Colonic mucosa (tissue), 4 donors: Measurements from ENCODE around the gene IGSF10. TPM values are rescaled to one million over a fixed set of nuclear protein-coding genes. Genes with fewer than 3 reads are reported as not detected.

Experiments used
- DNase-seq: peaks from one replicate; pipeline ENCODE4 v3.0.0-alpha.2; 2020
- H3K27ac ChIP-seq: fragments of 200-600 bp; one replicate; pipeline ENCODE4 v1.8.0; 2021
- H3K27me3 ChIP-seq: fragments of 200-600 bp; one replicate; pipeline ENCODE4 v1.8.0; 2021
- H3K36me3 ChIP-seq: fragments of 200-600 bp; one replicate; pipeline ENCODE4 v1.8.0; 2021
- H3K4me1 ChIP-seq: fragments of 200-600 bp; one replicate; pipeline ENCODE4 v1.8.0; 2021; ENCODE audit warnings: mild to moderate bottlenecking
- H3K4me3 ChIP-seq: fragments of 200-600 bp; one replicate; pipeline ENCODE4 v1.8.0; 2021
- H3K9ac ChIP-seq, 2 donors: one replicate each; pipeline ENCODE4 v1.7.0; 2013; ENCODE audit warnings: control low read depth in 2 of 2, low read depth in 2 of 2, low read length in 2 of 2
- H3K9me3 ChIP-seq: fragments of 200-600 bp; one replicate; pipeline ENCODE4 v1.8.0; 2021
- intact Hi-C: fragments of 100-400 bp; cut with DNase I; formaldehyde crosslinking; loops from one replicate; pipeline ENCODE4 v1.14.1; 2022
- total RNA-seq, 2 donors: library from RNA; stranded (reverse); fragmentation: NEBNext Ultra II Directional in 1 of 2; extraction: Animal tissue kit (Norgen Biotek cat#: 25700) in 1 of 2; gene quantifications; one replicate each; pipeline ENCODE4 v1.2.1, GENCODE V29; 2021
- TF ChIP-seq, protein P1 (sequence below): fragments of 200-600 bp; IDR thresholded peaks from one replicate; pipeline ENCODE4 v1.8.0; 2022; ENCODE audit warnings: antibody characterized with exemption, mild to moderate bottlenecking
- donor health status: healthy.
- donor health status: DM: no; HTN: no; CAD: no.
- donor health status: DM: no; HTN: no; CAD: no.

IGSF10 gene
- total RNA-seq, 2 donors from 2014 or later = 0.96 to 1.5 TPM

DNA sequence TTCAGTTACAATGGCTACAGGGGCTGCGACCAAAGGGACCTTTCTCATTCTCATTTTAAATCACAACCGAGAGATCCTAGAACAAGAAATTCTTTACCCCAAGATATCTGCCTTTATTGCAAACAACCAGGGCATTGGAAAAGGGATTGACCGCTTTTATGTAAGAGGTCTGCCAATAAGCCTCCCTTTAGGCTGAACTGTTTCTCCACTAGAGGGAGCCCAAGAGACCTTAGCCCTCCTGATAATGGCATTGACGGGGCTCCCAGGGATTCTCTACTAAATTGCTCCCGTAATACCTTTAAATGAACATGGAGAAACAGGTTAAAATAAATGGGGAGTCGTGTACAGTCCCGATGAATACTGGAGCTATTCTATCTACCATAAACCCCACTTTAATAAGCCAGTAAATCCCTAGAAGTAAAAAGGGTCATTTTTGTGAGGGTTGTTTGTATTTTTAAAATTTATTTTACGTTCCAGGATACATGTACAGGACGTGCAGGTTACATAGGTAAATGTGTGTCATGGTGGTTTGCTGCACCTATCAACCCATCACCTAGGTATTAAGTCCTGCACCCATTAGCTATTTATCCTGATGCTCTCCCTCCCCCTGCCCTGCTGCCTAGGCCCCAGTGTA lies 7.5 kb upstream of the IGSF10 start:
- no peak overlapping the region for H3K27ac ChIP-seq
- H3K9me3 ChIP-seq = no peaks in the 10 kb centered on the region
- TF ChIP-seq, protein P1, sequence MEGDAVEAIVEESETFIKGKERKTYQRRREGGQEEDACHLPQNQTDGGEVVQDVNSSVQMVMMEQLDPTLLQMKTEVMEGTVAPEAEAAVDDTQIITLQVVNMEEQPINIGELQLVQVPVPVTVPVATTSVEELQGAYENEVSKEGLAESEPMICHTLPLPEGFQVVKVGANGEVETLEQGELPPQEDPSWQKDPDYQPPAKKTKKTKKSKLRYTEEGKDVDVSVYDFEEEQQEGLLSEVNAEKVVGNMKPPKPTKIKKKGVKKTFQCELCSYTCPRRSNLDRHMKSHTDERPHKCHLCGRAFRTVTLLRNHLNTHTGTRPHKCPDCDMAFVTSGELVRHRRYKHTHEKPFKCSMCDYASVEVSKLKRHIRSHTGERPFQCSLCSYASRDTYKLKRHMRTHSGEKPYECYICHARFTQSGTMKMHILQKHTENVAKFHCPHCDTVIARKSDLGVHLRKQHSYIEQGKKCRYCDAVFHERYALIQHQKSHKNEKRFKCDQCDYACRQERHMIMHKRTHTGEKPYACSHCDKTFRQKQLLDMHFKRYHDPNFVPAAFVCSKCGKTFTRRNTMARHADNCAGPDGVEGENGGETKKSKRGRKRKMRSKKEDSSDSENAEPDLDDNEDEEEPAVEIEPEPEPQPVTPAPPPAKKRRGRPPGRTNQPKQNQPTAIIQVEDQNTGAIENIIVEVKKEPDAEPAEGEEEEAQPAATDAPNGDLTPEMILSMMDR = peak; percentile 91
- no peaks in the 10 kb centered on the region for H3K27me3 ChIP-seq
- no peaks in the 10 kb centered on the region for H3K4me1 ChIP-seq
- intact Hi-C loops = no loop called here
- peak; percentile 61 for DNase-seq
- no peak overlapping the region for H3K4me3 ChIP-seq
- no peaks in the 10 kb centered on the region for H3K36me3 ChIP-seq
- no peak overlapping the region for H3K9ac ChIP-seq

DNA sequence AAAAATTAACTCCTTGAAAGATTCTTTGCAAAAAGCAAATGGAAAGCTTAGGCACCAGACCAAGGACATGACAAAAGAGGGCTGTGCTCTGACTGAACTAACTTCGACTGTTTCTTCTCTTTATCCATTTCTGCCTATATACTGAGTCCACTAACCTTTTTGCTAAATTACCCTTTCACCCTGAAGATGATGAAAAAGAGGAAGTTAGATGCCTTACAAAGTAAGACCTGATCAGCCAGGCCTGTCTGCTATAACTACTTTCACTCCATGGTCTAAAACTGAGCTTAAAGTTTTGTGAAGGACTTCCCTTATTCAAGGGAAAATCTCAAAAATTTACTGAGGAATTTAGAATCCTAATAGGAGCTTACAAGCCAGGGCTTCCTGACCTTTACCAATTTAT lies 6.2 kb upstream of the IGSF10 start:
- no peaks in the 10 kb centered on the region for H3K36me3 ChIP-seq
- H3K4me3 ChIP-seq = no peak overlapping the region
- intact Hi-C loops = no loop called here
- H3K27ac ChIP-seq = no peak overlapping the region
- H3K9ac ChIP-seq = no peak overlapping the region
- DNase-seq = no peak
- H3K9me3 ChIP-seq = no peaks in the 10 kb centered on the region
- TF ChIP-seq, protein P1 = no peak
- H3K27me3 ChIP-seq = no peaks in the 10 kb centered on the region
- H3K4me1 ChIP-seq = no peaks in the 10 kb centered on the region

DNA sequence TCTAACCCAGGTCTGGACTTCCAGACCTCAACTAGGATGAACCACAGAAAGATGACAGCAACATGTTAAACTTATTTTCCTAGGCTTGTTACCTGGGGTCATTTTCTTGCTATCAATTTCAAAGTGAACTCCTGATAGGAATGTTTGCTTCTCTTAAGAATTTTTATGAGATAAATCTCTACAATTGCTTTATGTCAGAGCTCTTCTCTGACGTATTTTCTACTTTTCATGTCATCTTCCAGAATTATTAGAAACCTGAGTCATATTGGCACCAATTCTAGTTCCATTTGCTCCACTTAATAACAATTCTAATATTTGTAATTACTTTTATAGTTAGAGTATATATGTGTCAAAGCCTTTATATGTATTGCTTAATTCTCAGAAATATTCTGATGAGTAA lies 2.1 kb upstream of the IGSF10 start:
- intact Hi-C loops = no loop called here

DNA sequence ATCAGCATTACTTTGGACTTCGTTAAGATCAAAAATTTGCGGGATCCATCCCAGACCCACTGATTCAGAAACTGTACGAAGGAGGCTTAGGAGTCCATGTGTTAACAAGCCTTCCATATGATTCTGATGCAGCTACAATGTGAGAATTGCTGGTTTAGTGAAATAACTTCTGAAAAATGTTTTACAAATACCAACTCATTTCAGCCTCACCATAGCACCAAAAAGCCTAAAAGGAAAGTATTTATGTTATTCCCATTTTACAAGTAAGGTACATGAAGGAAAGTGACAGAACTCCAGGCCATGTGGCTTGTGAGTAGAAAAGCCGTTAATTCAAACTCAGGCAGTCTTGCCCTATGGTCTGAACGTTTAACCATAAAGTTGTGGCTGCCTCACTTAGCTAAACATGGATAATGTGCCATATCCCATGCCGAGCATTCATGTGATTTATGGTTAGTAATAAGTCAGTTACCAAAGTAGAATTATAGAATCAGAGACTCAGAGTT lies 1.5 kb upstream of the IGSF10 start:
- no peak overlapping the region for H3K4me3 ChIP-seq
- H3K9me3 ChIP-seq = no peaks in the 10 kb centered on the region
- H3K4me1 ChIP-seq = peaks cover 4% of the 10 kb centered on the region
- no peaks in the 10 kb centered on the region for H3K36me3 ChIP-seq
- intact Hi-C loops = no loop called here
- H3K9ac ChIP-seq = no peak overlapping the region
- DNase-seq = no peak
- TF ChIP-seq, protein P1 = no peak
- no peak overlapping the region for H3K27ac ChIP-seq
- H3K27me3 ChIP-seq = no peaks in the 10 kb centered on the region

More for the DNA sequence above, 2.1 kb upstream of the IGSF10 start:
- H3K9me3 ChIP-seq = no peaks in the 10 kb centered on the region
- no peak for DNase-seq
- H3K4me3 ChIP-seq = no peak overlapping the region
- H3K4me1 ChIP-seq = peaks cover 4% of the 10 kb centered on the region
- H3K9ac ChIP-seq = no peak overlapping the region
- no peaks in the 10 kb centered on the region for H3K36me3 ChIP-seq
- no peaks in the 10 kb centered on the region for H3K27me3 ChIP-seq
- TF ChIP-seq, protein P1 = no peak
- no peak overlapping the region for H3K27ac ChIP-seq

DNA sequence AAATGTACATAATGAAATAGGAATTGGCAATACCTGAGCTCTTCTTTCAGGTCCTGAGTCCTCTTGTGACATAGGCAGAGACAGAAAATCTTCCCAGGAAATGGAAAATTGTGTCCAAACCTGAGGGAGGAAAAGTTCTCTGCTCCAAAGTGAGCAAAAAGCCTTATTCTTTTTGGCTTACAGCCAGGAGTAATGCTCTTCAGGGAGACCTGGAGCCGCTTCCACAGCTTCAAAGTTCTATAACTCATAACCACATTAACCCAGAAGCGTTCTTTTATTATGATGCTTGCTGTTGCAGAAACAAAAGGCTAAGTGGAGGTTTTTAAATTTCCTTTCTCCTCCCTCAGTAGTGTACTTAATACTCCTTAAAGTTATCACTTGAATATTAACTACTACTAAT lies 633 bp downstream of the IGSF10 start:
- H3K27me3 ChIP-seq = no peaks in the 10 kb centered on the region
- intact Hi-C loops = no loop called here
- no peaks in the 10 kb centered on the region for H3K36me3 ChIP-seq
- TF ChIP-seq, protein P1 = no peak
- H3K9ac ChIP-seq = no peak overlapping the region
- DNase-seq = no peak
- peaks cover 4% of the 10 kb centered on the region for H3K4me1 ChIP-seq
- no peaks in the 10 kb centered on the region for H3K9me3 ChIP-seq
- peak overlapping the region; percentile 38 for H3K4me3 ChIP-seq
- H3K27ac ChIP-seq = no peak overlapping the region
